OCI-LY7 (cell line): ENCODE measurements around the gene OTOG. TPM values are rescaled to one million over a fixed set of nuclear protein-coding genes. Genes with fewer than 3 reads are reported as not detected.

Experiments used
- BruUV-seq: library from RNA; stranded (reverse); fragments of 400-500 nt; replicated peaks from 2 replicates; lab custom pipeline; 2021; lab: Mats Ljungman, UMichigan
- CTCF ChIA-PET: fragments of 300-600 bp; sonication (Branson Sonifier 250); formaldehyde crosslinking; loops from one replicate; lab custom pipeline; 2022; ENCODE audit warnings: antibody characterized with exemption; ENCODE audit not compliant: unreplicated experiment; lab: Charles Lee
- POLR2A ChIA-PET: fragments of 300-600 bp; sonication (Branson Sonifier 250); formaldehyde crosslinking; loops from one replicate; lab custom pipeline; 2022; ENCODE audit warnings: antibody characterized with exemption; lab: Charles Lee
- DNase-seq: peaks from one replicate; pipeline ENCODE4 v3.0.0-alpha.2; 2015; ENCODE audit warnings: low spot score
- H2AFZ ChIP-seq: fragments of 200-600 bp; sonication (generic), shearing (Covaris generic); 2 replicates; pipeline ENCODE4 v1.6.1; 2014; ENCODE audit warnings: mild to moderate bottlenecking, antibody characterized with exemption, low read length, moderate library complexity
- H3K27ac ChIP-seq: fragments of 200-600 bp; sonication (generic); 2 replicates; pipeline ENCODE4 v1.5.1; 2014; ENCODE audit warnings: mixed run types, low read depth, mild to moderate bottlenecking, moderate library complexity, low read length, inconsistent platforms; ENCODE audit not compliant: poor library complexity, severe bottlenecking
- H3K36me3 ChIP-seq: fragments of 200-600 bp; sonication (generic); 2 replicates; pipeline ENCODE4 v1.6.1; 2014; ENCODE audit warnings: mild to moderate bottlenecking, antibody characterized with exemption, low read length, moderate library complexity, mixed read lengths; ENCODE audit not compliant: insufficient read depth
- H3K4me1 ChIP-seq: fragments of 200-600 bp; sonication (generic); 2 replicates; pipeline ENCODE4 v1.5.1; 2014; ENCODE audit warnings: mild to moderate bottlenecking, low read length; ENCODE audit not compliant: insufficient read depth, poor library complexity, severe bottlenecking
- H3K4me2 ChIP-seq: fragments of 200-600 bp; sonication (generic); 2 replicates; pipeline ENCODE4 v1.6.1; 2014; ENCODE audit warnings: mild to moderate bottlenecking, low read length
- H3K4me3 ChIP-seq: fragments of 200-600 bp; sonication (generic); 2 replicates; pipeline ENCODE4 v1.5.1; 2014; ENCODE audit warnings: mild to moderate bottlenecking, low read depth, low read length; ENCODE audit not compliant: poor library complexity, severe bottlenecking
- H3K79me2 ChIP-seq: fragments of 200-600 bp; sonication (generic); 2 replicates; pipeline ENCODE4 v1.6.1; 2016; ENCODE audit warnings: low read depth, mild to moderate bottlenecking, low read length, moderate library complexity, mixed read lengths; ENCODE audit not compliant: insufficient read depth
- H3K9me2 ChIP-seq: fragments of 200-600 bp; sonication (generic); 2 replicates; pipeline ENCODE4 v1.6.1; 2016; ENCODE audit warnings: mild to moderate bottlenecking, low read length, mixed read lengths; ENCODE audit not compliant: insufficient read depth
- H3K9me3 ChIP-seq: fragments of 200-600 bp; sonication (generic); 2 replicates; pipeline ENCODE4 v1.6.1; 2014; ENCODE audit warnings: mild to moderate bottlenecking, mixed run types, low read length, mixed read lengths
- H4K20me1 ChIP-seq: fragments of 200-600 bp; sonication (generic); 2 replicates; pipeline ENCODE4 v1.6.1; 2014; ENCODE audit warnings: mild to moderate bottlenecking, antibody characterized with exemption, low read length, moderate library complexity, mixed read lengths; ENCODE audit not compliant: insufficient read depth
- EZH2phosphoT487 ChIP-seq: fragments of 200-600 bp; sonication (generic); IDR thresholded peaks from 2 replicates; pipeline ENCODE4 v1.6.1; 2018; ENCODE audit warnings: low read depth, borderline replicate concordance, mild to moderate bottlenecking, mixed run types, antibody characterized with exemption, low read length, moderate library complexity, mixed read lengths
- intact Hi-C: fragments of 100-400 bp; cut with micrococcal nuclease; formaldehyde crosslinking; loops from one replicate; pipeline ENCODE4 v1.10.0; 2022; ENCODE audit not compliant: unreplicated experiment
- total RNA-seq, 2 experiments: library from RNA; depleted of rRNA in 1 of 2; stranded (reverse); fragments of >200 nt in 1 of 2; shearing (Covaris generic) in 1 of 2; gene quantifications; 2 replicates each; pipeline ENCODE4 v1.2.3, GENCODE V29; 2014 to 2022
- TF ChIP-seq, protein P1 (sequence below): fragments of 200-600 bp; sonication (generic); conservative IDR thresholded peaks from 2 replicates; pipeline ENCODE4 v1.5.1; 2014; ENCODE audit warnings: mild to moderate bottlenecking, antibody characterized with exemption, low read length, moderate library complexity, mixed read lengths

Gene OTOG
- total RNA-seq, 2 experiments from 2014 or later, result not detected

DNA sequence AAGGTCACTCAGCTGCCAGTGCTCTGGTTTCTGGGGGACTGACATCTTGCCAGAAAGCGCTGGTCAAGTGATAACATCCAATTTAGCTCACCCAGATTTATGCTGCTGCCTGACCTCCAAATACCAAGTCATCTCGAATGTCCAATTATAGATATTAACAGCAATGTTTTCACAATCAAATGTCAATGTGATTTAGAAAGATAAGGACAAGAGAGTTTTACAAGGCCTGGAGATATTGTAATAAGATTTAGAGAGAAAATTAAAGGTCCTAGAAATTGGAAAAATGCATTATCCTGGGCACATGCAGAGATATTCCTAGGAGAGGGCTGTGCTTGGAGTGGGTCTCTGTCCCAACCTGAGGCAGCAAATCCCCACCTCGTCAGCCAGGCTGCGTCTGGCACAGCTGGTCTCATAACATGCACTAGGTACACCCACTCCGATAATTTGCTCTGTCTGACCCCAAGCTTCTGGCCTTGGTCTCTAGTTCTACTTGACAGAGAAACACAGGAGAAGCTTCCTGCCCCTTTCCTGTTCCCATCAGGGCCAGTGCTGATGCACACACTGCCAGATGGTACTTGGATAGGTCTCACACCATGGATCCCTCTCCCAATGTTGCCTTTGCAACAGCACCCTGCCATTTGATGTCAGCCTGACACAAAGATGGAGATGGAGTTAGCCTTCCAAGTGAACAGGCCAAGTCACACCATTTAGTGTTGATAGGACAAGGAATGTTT, 31.4 kb upstream of the OTOG start:
- no peaks in the 10 kb centered on the region for H3K79me2 ChIP-seq
- no peak overlapping the region for H3K4me2 ChIP-seq
- POLR2A ChIA-PET, result interaction anchor here (0.6 kb wide), 1 partner anchor 475 kb away, joined by 3 read pairs; no protein-coding TSS in a partner anchor
- no peaks in the 10 kb centered on the region for H3K4me1 ChIP-seq
- H2AFZ ChIP-seq, result no peak overlapping the region
- DNase-seq, result no peak
- H4K20me1 ChIP-seq, result no peaks in the 10 kb centered on the region
- H3K4me3 ChIP-seq, result no peak overlapping the region
- intact Hi-C loops, result no loop called here
- H3K9me3 ChIP-seq, result no peaks in the 10 kb centered on the region
- TF ChIP-seq, protein P1, sequence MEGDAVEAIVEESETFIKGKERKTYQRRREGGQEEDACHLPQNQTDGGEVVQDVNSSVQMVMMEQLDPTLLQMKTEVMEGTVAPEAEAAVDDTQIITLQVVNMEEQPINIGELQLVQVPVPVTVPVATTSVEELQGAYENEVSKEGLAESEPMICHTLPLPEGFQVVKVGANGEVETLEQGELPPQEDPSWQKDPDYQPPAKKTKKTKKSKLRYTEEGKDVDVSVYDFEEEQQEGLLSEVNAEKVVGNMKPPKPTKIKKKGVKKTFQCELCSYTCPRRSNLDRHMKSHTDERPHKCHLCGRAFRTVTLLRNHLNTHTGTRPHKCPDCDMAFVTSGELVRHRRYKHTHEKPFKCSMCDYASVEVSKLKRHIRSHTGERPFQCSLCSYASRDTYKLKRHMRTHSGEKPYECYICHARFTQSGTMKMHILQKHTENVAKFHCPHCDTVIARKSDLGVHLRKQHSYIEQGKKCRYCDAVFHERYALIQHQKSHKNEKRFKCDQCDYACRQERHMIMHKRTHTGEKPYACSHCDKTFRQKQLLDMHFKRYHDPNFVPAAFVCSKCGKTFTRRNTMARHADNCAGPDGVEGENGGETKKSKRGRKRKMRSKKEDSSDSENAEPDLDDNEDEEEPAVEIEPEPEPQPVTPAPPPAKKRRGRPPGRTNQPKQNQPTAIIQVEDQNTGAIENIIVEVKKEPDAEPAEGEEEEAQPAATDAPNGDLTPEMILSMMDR, result no peak
- TF ChIP-seq EZH2phosphoT487, result no peak
- no peaks in the 10 kb centered on the region for H3K36me3 ChIP-seq
- CTCF ChIA-PET, result no interaction called here
- H3K9me2 ChIP-seq, result no peaks in the 10 kb centered on the region
- BruUV-seq, result no TSS peak
- H3K27ac ChIP-seq, result no peak overlapping the region

DNA sequence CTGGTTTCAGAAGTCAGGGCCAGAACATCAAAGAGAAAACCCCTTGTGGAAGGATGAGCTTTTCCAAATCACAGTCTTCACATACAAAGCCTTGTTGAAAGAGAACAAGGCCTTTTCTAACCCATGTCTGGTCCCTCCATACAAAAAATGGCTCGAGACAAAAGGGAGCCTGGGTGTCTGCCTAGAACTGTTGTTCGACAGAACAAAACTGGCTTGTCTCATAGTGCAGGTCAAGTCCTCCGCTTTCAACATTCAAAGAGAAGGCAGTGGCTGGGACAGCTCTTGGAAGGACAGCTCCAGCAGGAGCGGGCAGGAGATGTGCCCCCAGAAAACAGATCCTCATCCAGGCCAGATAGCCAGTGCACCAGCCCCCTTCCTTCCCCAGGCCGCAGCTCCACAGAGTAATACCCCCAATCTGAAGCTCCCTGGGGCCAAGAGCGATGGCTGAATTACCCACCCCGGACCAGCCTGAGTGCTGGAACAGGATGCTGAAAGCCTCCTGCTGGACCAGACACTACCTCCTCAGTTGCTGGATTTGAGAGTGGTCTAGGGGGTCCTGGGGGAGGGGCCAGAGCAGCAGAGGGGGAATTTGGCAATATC, 30.4 kb upstream of the OTOG start:
- Histone ChIP-seq H3K9me3 (no peaks in the 10 kb centered on the region), H3K36me3 (no peaks in the 10 kb centered on the region), H4K20me1 (no peaks in the 10 kb centered on the region), H3K4me3 (no peak overlapping the region), H3K4me1 (no peaks in the 10 kb centered on the region), H2AFZ (no peak overlapping the region), H3K9me2 (no peaks in the 10 kb centered on the region), H3K4me2 (no peak overlapping the region), H3K27ac (no peak overlapping the region), H3K79me2 (no peaks in the 10 kb centered on the region)
- CTCF ChIA-PET, result no interaction called here
- BruUV-seq, result no TSS peak
- DNase-seq, result no peak
- intact Hi-C loops, result no loop called here
- no peak for TF ChIP-seq EZH2phosphoT487
- TF ChIP-seq, protein P1, result no peak
- POLR2A ChIA-PET, result interaction anchor here (0.7 to 0.8 kb wide), 2 partner anchors 9 to 1221 kb away, joined by 3 read pairs; no protein-coding TSS in a partner anchor

DNA sequence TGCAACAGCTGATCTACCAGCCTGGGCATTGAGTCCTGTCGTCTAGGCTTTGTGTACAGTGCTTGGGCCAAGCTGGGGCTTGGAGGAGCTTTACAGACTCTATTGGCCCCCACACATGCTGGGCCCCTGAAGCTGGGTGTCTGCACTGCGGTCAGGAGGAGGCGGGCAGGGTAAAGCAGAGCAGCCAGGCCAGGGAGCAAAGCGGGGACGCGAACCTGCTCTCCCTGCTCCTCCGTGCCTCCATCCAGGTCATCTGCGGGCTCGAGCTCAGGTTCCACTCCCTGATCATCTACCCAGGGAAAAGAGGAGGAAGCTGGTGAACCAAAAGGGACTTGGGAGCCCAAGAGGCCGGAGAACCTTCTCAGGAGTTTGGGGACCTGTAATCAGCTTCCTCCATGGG, 29.9 kb upstream of the OTOG start:
- Histone ChIP-seq H3K79me2 (no peaks in the 10 kb centered on the region), H3K27ac (no peak overlapping the region), H4K20me1 (no peaks in the 10 kb centered on the region), H3K4me1 (no peaks in the 10 kb centered on the region), H3K4me2 (no peak overlapping the region), H3K9me3 (no peaks in the 10 kb centered on the region), H2AFZ (no peak overlapping the region), H3K9me2 (no peaks in the 10 kb centered on the region), H3K36me3 (no peaks in the 10 kb centered on the region), H3K4me3 (no peak overlapping the region)
- no peak for DNase-seq
- BruUV-seq, result no TSS peak
- ChIA-PET POLR2A (interaction anchor here (0.7 to 1.2 kb wide), 3 partner anchors 9 to 1221 kb away, joined by 3 read pairs; no protein-coding TSS in a partner anchor), CTCF (no interaction called here)
- intact Hi-C loops, result no loop called here
- TF ChIP-seq EZH2phosphoT487, result no peak
- TF ChIP-seq, protein P1, result no peak
